ENCODE data around the gene HIVEP1. TPM values are rescaled to one million over a fixed set of nuclear protein-coding genes. Genes with fewer than 3 reads are reported as not detected.

HIVEP1 gene
- total RNA-seq (30.4 TPM), polyA plus RNA-seq (ENCODE audit: insufficient read depth, low read depth, low replicate concordance) (3.6 TPM)
- long read RNA-seq, donor 1, partial matches to known transcripts, result 0 of 2 reads
- long read RNA-seq, donor 1, other reads (novel, unspliced or antisense), result 0 of 2 reads
- long read RNA-seq, donor 2, result 0 reads
- long read RNA-seq, donor 3, partial matches to known transcripts, result 0 of 1 reads
- long read RNA-seq, donor 3, other reads (novel, unspliced or antisense), result 0 of 1 reads
- long read RNA-seq, donor 4, partial matches to known transcripts, result 0 of 2 reads
- long read RNA-seq, donor 4, other reads (novel, unspliced or antisense), result 0 of 2 reads
- long read RNA-seq, donor 5, result 0 reads
- long read RNA-seq, donor 6, result 0 reads
- long read RNA-seq, donor 7, partial matches to known transcripts, result 1 of 6 reads
- long read RNA-seq, donor 7, other reads (novel, unspliced or antisense), result 5 of 6 reads
- long read RNA-seq, donor 8, result 0 reads
- long read RNA-seq, donor 9, result 0 reads
- long read RNA-seq, donor 10, partial matches to known transcripts, result 0 of 3 reads
- long read RNA-seq, donor 10, other reads (novel, unspliced or antisense), result 0 of 3 reads

DNA sequence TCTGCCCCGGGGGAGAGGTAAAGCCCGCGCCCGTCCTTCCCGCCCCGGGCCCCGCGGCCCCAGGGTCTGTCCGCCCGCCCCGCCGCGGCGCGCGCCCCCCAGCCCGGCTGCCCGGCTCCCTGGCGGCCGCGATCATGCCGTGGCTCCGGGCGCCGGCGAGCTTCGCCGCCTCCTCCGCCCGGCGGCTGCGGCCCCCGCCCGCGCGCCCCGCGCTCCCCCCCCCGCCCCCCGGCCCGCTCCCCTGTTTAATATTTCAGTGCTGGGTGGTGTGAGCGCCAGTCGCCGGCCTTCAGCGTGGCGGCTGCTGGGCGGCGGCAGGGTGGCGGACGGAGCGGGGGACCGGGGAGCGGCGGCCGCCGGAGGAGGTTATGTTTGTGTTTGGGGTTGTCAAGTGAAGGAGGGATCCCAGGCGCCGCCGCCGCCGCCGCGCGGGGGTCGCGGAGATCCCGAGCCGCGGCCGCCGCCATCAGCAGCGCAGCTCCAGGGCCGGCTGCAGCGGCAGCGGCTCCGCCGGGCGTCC is at the start of gene HIVEP1:
Gene HIVEP1 (plus strand): TSS at position 275 of the 520 bp plus-strand sequence. CDS start 3,317 bp downstream, outside the sequence.
- intact Hi-C loops (cut with DNase I), result no loop called here
- peak within 1 kb of the TSS; percentile 69 to 94 (median 72) for H3K9ac ChIP-seq (ENCODE audit: low read length in 3 of 3)
- FAIRE-seq (no peak), DNase-seq (peak; percentile 50 to 87 (median 75))
- TF ChIP-seq, protein P1, sequence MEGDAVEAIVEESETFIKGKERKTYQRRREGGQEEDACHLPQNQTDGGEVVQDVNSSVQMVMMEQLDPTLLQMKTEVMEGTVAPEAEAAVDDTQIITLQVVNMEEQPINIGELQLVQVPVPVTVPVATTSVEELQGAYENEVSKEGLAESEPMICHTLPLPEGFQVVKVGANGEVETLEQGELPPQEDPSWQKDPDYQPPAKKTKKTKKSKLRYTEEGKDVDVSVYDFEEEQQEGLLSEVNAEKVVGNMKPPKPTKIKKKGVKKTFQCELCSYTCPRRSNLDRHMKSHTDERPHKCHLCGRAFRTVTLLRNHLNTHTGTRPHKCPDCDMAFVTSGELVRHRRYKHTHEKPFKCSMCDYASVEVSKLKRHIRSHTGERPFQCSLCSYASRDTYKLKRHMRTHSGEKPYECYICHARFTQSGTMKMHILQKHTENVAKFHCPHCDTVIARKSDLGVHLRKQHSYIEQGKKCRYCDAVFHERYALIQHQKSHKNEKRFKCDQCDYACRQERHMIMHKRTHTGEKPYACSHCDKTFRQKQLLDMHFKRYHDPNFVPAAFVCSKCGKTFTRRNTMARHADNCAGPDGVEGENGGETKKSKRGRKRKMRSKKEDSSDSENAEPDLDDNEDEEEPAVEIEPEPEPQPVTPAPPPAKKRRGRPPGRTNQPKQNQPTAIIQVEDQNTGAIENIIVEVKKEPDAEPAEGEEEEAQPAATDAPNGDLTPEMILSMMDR (IDR thresholded peaks at IDR 0.05; ENCODE audit: borderline replicate concordance, extremely low read depth, insufficient read depth), result no peak
- H3K27ac ChIP-seq (ENCODE audit: low read depth in 2 of 2, low read length in 2 of 2), result peak within 1 kb of the TSS; percentile 83 to 84
- no peaks in the 10 kb centered on the region for H3K27me3 ChIP-seq (ENCODE audit: control insufficient read depth, insufficient read depth, low read length)
- H3K4me3 ChIP-seq (ENCODE audit: low read length in 3 of 3), result peak within 1 kb of the TSS; percentile 71 to 91 (median 80)
- peaks cover 0 to 2% (median 0%) of the 10 kb centered on the region in 3 donors for H3K36me3 ChIP-seq (ENCODE audit: control insufficient read depth in 2 of 3, insufficient read depth in 3 of 3, low read length in 3 of 3)
- H3K4me1 ChIP-seq (ENCODE audit: control insufficient read depth in 2 of 3, insufficient read depth in 2 of 3, low read depth in 1 of 3, low read length in 3 of 3), result peaks cover 3 to 17% (median 16%) of the 10 kb centered on the region in 3 donors
- no peaks in the 10 kb centered on the region for H3K9me3 ChIP-seq (ENCODE audit: control insufficient read depth in 2 of 3, insufficient read depth in 1 of 3, low read length in 3 of 3)

- Histone ChIP-seq H3K9me3 (ENCODE audit: control insufficient read depth in 2 of 3, insufficient read depth in 1 of 3, low read length in 3 of 3) (no peaks in the 10 kb centered on the region), H3K27me3 (ENCODE audit: control insufficient read depth, insufficient read depth, low read length) (no peaks in the 10 kb centered on the region), H3K36me3 (ENCODE audit: control insufficient read depth in 2 of 3, insufficient read depth in 3 of 3, low read length in 3 of 3) (no peaks in the 10 kb centered on the region), H3K9ac (ENCODE audit: low read length in 3 of 3) (no peak overlapping the region), H3K4me1 (ENCODE audit: control insufficient read depth in 2 of 3, insufficient read depth in 2 of 3, low read depth in 1 of 3, low read length in 3 of 3) (no peaks in the 10 kb centered on the region), H3K27ac (ENCODE audit: low read depth in 2 of 2, low read length in 2 of 2) (no peak overlapping the region), H3K4me3 (ENCODE audit: low read length in 3 of 3) (no peak overlapping the region)
- FAIRE-seq (no peak), DNase-seq (no peak)
- intact Hi-C loops (cut with DNase I), result no loop called here
- TF ChIP-seq, protein P1 (IDR thresholded peaks at IDR 0.05; ENCODE audit: borderline replicate concordance, extremely low read depth, insufficient read depth), result no peak
Measured at GRCh38 chr6:11963756-11964500, 48.2 kb upstream of the HIVEP1 start.

DNA sequence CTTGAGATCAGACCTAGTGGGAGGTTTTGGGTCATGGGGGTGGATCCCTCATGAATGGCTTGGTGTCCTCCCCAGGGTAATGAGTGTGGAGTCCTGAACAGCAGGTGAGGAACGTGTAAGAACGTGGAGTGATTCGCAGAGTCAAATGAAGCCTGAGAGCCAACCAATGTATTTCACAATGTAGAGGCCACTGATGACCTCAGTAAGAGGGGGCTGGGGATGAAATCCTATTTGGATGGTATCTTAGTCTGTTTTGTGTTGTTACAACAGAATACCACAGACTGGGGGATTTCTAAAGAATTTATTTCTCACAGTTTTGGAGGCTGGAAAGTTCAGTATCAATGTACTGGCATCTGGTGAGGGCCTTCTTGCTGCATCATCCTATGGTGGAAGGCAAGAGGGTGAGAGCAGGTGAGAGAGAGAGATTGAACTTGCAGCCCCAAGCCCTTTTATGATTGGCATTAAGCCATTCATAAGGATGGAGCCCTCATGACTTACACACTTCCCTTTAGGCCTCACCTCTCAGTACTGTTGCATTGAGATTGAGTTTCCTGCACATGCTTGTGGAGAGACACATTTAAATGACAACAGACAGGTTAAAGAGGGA is 47.3 kb upstream of the HIVEP1 start:
- TF ChIP-seq, protein P1 (IDR thresholded peaks at IDR 0.05; ENCODE audit: borderline replicate concordance, extremely low read depth, insufficient read depth), result no peak
- no peak overlapping the region for H3K27ac ChIP-seq (ENCODE audit: low read depth in 2 of 2, low read length in 2 of 2)
- FAIRE-seq, result no peak
- no peaks in the 10 kb centered on the region for H3K27me3 ChIP-seq (ENCODE audit: control insufficient read depth, insufficient read depth, low read length)
- H3K36me3 ChIP-seq (ENCODE audit: control insufficient read depth in 2 of 3, insufficient read depth in 3 of 3, low read length in 3 of 3), result no peaks in the 10 kb centered on the region
- H3K9me3 ChIP-seq (ENCODE audit: control insufficient read depth in 2 of 3, insufficient read depth in 1 of 3, low read length in 3 of 3), result no peaks in the 10 kb centered on the region
- H3K9ac ChIP-seq (ENCODE audit: low read length in 3 of 3), result no peak overlapping the region
- intact Hi-C loops (cut with DNase I), result no loop called here
- no peak for DNase-seq
- H3K4me1 ChIP-seq (ENCODE audit: control insufficient read depth in 2 of 3, insufficient read depth in 2 of 3, low read depth in 1 of 3, low read length in 3 of 3), result no peaks in the 10 kb centered on the region
- H3K4me3 ChIP-seq (ENCODE audit: low read length in 3 of 3), result no peak overlapping the region
